DMS53 (cell line): Measurements from ENCODE around the gene ERCC1.

Experiments
- DNase-seq: peaks from one replicate; lab custom pipeline; 2025; lab: John Stamatoyannopoulos, UW

The ERCC1 gene

GRCh38 chr19:45423589-45424190, at the start of gene ERCC1:
Gene ERCC1, minus strand, starts transcription at chr19:45423917. Its CDS starts 543 bp downstream, at chr19:45423374.
- DNase-seq: peak; percentile 98

- no peak for DNase-seq
Observed at GRCh38 chr19:45473367-45473681, 49.6 kb upstream of the ERCC1 start.

GRCh38 chr19:45472563-45473366, 49.0 kb upstream of the ERCC1 start:
- peak; percentile 58 for DNase-seq

GRCh38 chr19:45471931-45472562, 48.3 kb upstream of the ERCC1 start:
- DNase-seq: peak; percentile 52

GRCh38 chr19:45471111-45471930, 47.6 kb upstream of the ERCC1 start:
- peak; percentile 38 for DNase-seq

- DNase-seq: no peak
Observed at GRCh38 chr19:45470762-45471081, 47.0 kb upstream of the ERCC1 start.

GRCh38 chr19:45469945-45470761, 46.4 kb upstream of the ERCC1 start:
- DNase-seq: peak; percentile 69

- peak; percentile 95 for DNase-seq
Observed at GRCh38 chr19:45469132-45469944, 45.6 kb upstream of the ERCC1 start.

- DNase-seq: peak; percentile 87
Observed at GRCh38 chr19:45468803-45469131, 45.0 kb upstream of the ERCC1 start.

- DNase-seq: peak; percentile 71
Observed at GRCh38 chr19:45468159-45468651, 44.5 kb upstream of the ERCC1 start.

GRCh38 chr19:45467456-45468158, 43.9 kb upstream of the ERCC1 start, which contains the start of gene FOSB:
Gene FOSB, plus strand, starts transcription at chr19:45467996. Its CDS starts 591 bp downstream, at chr19:45468587.
- peak; percentile 97 for DNase-seq

GRCh38 chr19:45467115-45467455, 43.4 kb upstream of the ERCC1 start:
- peak; percentile 58 for DNase-seq

- DNase-seq: no peak
Observed at GRCh38 chr19:45464852-45465441, 41.2 kb upstream of the ERCC1 start.

GRCh38 chr19:45464274-45464673, 40.6 kb upstream of the ERCC1 start:
- no peak for DNase-seq

- no peak for DNase-seq
Observed at GRCh38 chr19:45463241-45463640, 39.5 kb upstream of the ERCC1 start.

- no peak for DNase-seq
Observed at GRCh38 chr19:45462174-45462573, 38.5 kb upstream of the ERCC1 start.

- DNase-seq: no peak
Observed at GRCh38 chr19:45460807-45461347, 37.2 kb upstream of the ERCC1 start.

GRCh38 chr19:45457776-45458175, 34.1 kb upstream of the ERCC1 start:
- no peak for DNase-seq

- no peak for DNase-seq
Observed at GRCh38 chr19:45456500-45456815, 32.7 kb upstream of the ERCC1 start.
